HCT116 (cell line): ENCODE measurements around the gene SGMS1. TPM values are rescaled to one million over a fixed set of nuclear protein-coding genes. Genes with fewer than 3 reads are reported as not detected.

Experiments
- ATAC-seq: fragments of 200-7000 bp; cut with Tn5 transposase; 2 replicates; pipeline ENCODE4 v1.9.1; 2020; ENCODE audit warnings: mild to moderate bottlenecking, moderate library complexity
- BruUV-seq: library from RNA; stranded (reverse); fragments of 400-500 nt; replicated peaks from 2 replicates; lab custom pipeline; 2021; lab: Mats Ljungman, UMichigan
- CTCF ChIA-PET: fragments of 300-600 bp; sonication (Branson Sonifier 250); formaldehyde crosslinking; loops from one replicate; lab custom pipeline; 2021; ENCODE audit warnings: antibody characterized with exemption; lab: Charles Lee
- POLR2A ChIA-PET: fragments of 300-600, 350-600 bp; sonication (Branson Sonifier 250); formaldehyde crosslinking; loops from one replicate; lab custom pipeline; 2021; ENCODE audit warnings: antibody characterized with exemption; lab: Charles Lee
- RAD21 ChIA-PET, 2 experiments: fragments of 300-600 bp; sonication (Branson Sonifier 250); formaldehyde crosslinking; loops; one replicate each; lab custom pipeline; 2023; ENCODE audit warnings: low total read pairs in 2 of 2; ENCODE audit not compliant: uncharacterized antibody in 2 of 2, unreplicated experiment in 2 of 2, low non-redundant PET in 1 of 2; lab: Charles Lee
- DNase-seq: peaks from one replicate; pipeline ENCODE4 v3.0.0-alpha.2; 2010; ENCODE audit warnings: low read depth, low spot score
- H2AFZ ChIP-seq: fragments of 200-600 bp; shearing (Covaris generic), sonication (generic); 2 replicates; pipeline ENCODE4 v1.6.1; 2017; ENCODE audit warnings: low read depth, mixed run types, mixed read lengths, antibody characterized with exemption, low read length; ENCODE audit not compliant: poor library complexity, severe bottlenecking
- H3K27ac ChIP-seq: 2 replicates; pipeline ENCODE4 v1.5.1; 2012; ENCODE audit warnings: low read depth, low read length
- H3K27me3 ChIP-seq: fragments of 200-600 bp; sonication (generic); 2 replicates; pipeline ENCODE4 v1.6.1; 2016; ENCODE audit warnings: mixed run types, low read length, mixed read lengths; ENCODE audit not compliant: insufficient read depth
- H3K36me3 ChIP-seq, 2 experiments: fragments of 200-500 bp in 1 of 2; fragments of 200-600 bp in 1 of 2; sonication (Bioruptor generic) in 1 of 2; sonication (generic) in 1 of 2; 2 replicates each; pipeline versions ENCODE4 v1.5.1 to v1.6.1; 2014 to 2016; ENCODE audit warnings: low read length in 2 of 2, inconsistent platforms in 1 of 2, mixed read lengths in 1 of 2, mixed run types in 1 of 2; ENCODE audit not compliant: insufficient read depth in 2 of 2, control insufficient read depth in 1 of 2
- H3K4me1 ChIP-seq, 2 experiments: fragments of 200-600 bp in 1 of 2; sonication (generic) in 1 of 2; 2 replicates each; pipeline versions ENCODE4 v1.5.1 to v1.6.1; 2012 to 2017; ENCODE audit warnings: low read length in 2 of 2, inconsistent platforms in 1 of 2, mild to moderate bottlenecking in 1 of 2, mixed read lengths in 1 of 2, mixed run types in 1 of 2, moderate library complexity in 1 of 2; ENCODE audit not compliant: insufficient read depth in 2 of 2, control insufficient read depth in 1 of 2
- H3K4me2 ChIP-seq: fragments of 200-600 bp; sonication (generic); 2 replicates; pipeline ENCODE4 v1.6.1; 2017; ENCODE audit warnings: mixed run types, low read length, mixed read lengths
- H3K4me3 ChIP-seq, 2 experiments: fragments of 200-600 bp in 1 of 2; sonication (generic) in 1 of 2; replicated peaks in 1 of 2; 2 replicates each; pipeline ENCODE4 v1.5.1; 2011 to 2016; ENCODE audit warnings: low read length in 2 of 2, control low read depth in 1 of 2, low read depth in 1 of 2, mild to moderate bottlenecking in 1 of 2, mixed read lengths in 1 of 2, mixed run types in 1 of 2
- H3K79me2 ChIP-seq: fragments of 200-600 bp; sonication (generic); 2 replicates; pipeline ENCODE4 v1.6.1; 2017; ENCODE audit warnings: mild to moderate bottlenecking, mixed run types, low read length, moderate library complexity, mixed read lengths; ENCODE audit not compliant: insufficient read depth
- H3K9ac ChIP-seq: fragments of 200-600 bp; sonication (generic); 2 replicates; pipeline ENCODE4 v1.6.1; 2016; ENCODE audit warnings: low read length, mixed read lengths
- H3K9me2 ChIP-seq: fragments of 200-600 bp; sonication (generic), shearing (Covaris generic); 2 replicates; pipeline ENCODE4 v1.6.1; 2017; ENCODE audit warnings: mixed run types, mild to moderate bottlenecking, moderate library complexity; ENCODE audit not compliant: insufficient read depth
- H3K9me3 ChIP-seq, 2 experiments: fragments of 200-500 bp in 1 of 2; fragments of 200-600 bp in 1 of 2; sonication (Bioruptor generic) in 1 of 2; sonication (generic) in 1 of 2; 2 replicates each; pipeline ENCODE4 v1.6.1; 2014 to 2017; ENCODE audit warnings: low read length in 2 of 2, mixed read lengths in 2 of 2, inconsistent platforms in 1 of 2, low read depth in 1 of 2, mild to moderate bottlenecking in 1 of 2, mixed run types in 1 of 2, moderate library complexity in 1 of 2; ENCODE audit not compliant: control insufficient read depth in 1 of 2, insufficient read depth in 1 of 2
- H4K20me1 ChIP-seq: fragments of 200-600 bp; sonication (generic), shearing (Covaris generic); 2 replicates; pipeline ENCODE4 v1.6.1; 2017; ENCODE audit warnings: mixed run types, mild to moderate bottlenecking, moderate library complexity; ENCODE audit not compliant: insufficient read depth
- CBX3 ChIP-seq: IDR thresholded peaks from 2 replicates; pipeline ENCODE4 v1.6.1; 2012; ENCODE audit warnings: low read depth
- EGR1 ChIP-seq: IDR thresholded peaks from 2 replicates; pipeline ENCODE4 v1.6.1; 2012; ENCODE audit warnings: low read depth
- ELF1 ChIP-seq: IDR thresholded peaks from 2 replicates; pipeline ENCODE4 v1.6.1; 2012; ENCODE audit warnings: low read depth, borderline replicate concordance
- EZH2 ChIP-seq: fragments of 200-600 bp; sonication (generic); IDR thresholded peaks from 2 replicates; pipeline ENCODE4 v1.6.1; 2017; ENCODE audit warnings: antibody characterized with exemption, mixed run types
- EZH2phosphoT487 ChIP-seq: fragments of 200-600 bp; IDR thresholded peaks from 2 replicates; pipeline ENCODE4 v1.6.1; 2018; ENCODE audit warnings: antibody characterized with exemption, borderline replicate concordance
- FOSL1 ChIP-seq: IDR thresholded peaks from 2 replicates; pipeline ENCODE4 v1.6.1; 2012; ENCODE audit warnings: low read depth
- MAX ChIP-seq: IDR thresholded peaks from 2 replicates; pipeline ENCODE4 v1.6.1; 2012
- POLR2AphosphoS5 ChIP-seq: IDR thresholded peaks from 2 replicates; pipeline ENCODE4 v1.6.1; 2011; ENCODE audit warnings: mild to moderate bottlenecking, low read depth, low read length, moderate library complexity
- RAD21 ChIP-seq: IDR thresholded peaks from 2 replicates; pipeline ENCODE4 v1.6.1; 2012; ENCODE audit warnings: low read depth, mild to moderate bottlenecking
- SIN3A ChIP-seq: IDR thresholded peaks from 2 replicates; pipeline ENCODE4 v1.6.1; 2012; ENCODE audit warnings: low read depth
- SP1 ChIP-seq: IDR thresholded peaks from 2 replicates; pipeline ENCODE4 v1.6.1; 2012; ENCODE audit warnings: low read depth
- SRF ChIP-seq: IDR thresholded peaks from 2 replicates; pipeline ENCODE4 v1.6.1; 2012; ENCODE audit warnings: low read depth
- TCF7L2 ChIP-seq: IDR thresholded peaks from 2 replicates; pipeline ENCODE4 v1.7.0; 2011; ENCODE audit warnings: borderline replicate concordance, inconsistent platforms; ENCODE audit not compliant: insufficient read depth, insufficient read length; ENCODE audit errors: extremely low read depth
- YY1 ChIP-seq: IDR thresholded peaks from 2 replicates; pipeline ENCODE4 v1.6.1; 2011; ENCODE audit warnings: low read length, low read depth, moderate library complexity, mild to moderate bottlenecking; ENCODE audit not compliant: insufficient replicate concordance; ENCODE audit errors: extremely low read depth
- ZBTB33 ChIP-seq: IDR thresholded peaks from 2 replicates; pipeline ENCODE4 v1.6.1; 2011; ENCODE audit warnings: mild to moderate bottlenecking, low read length, moderate library complexity; ENCODE audit not compliant: insufficient replicate concordance; ENCODE audit errors: extremely low read depth
- ZFX ChIP-seq: fragments of 450-650 bp; IDR thresholded peaks from 2 replicates; pipeline ENCODE4 v1.6.1; 2017
- ZNF274 ChIP-seq: fragments of 200-500 bp; sonication (Bioruptor generic); IDR thresholded peaks from 2 replicates; pipeline ENCODE4 v1.6.1; 2014; ENCODE audit warnings: mild to moderate bottlenecking, low read depth, low read length, inconsistent platforms
- intact Hi-C: fragments of 100-400 bp; cut with micrococcal nuclease; formaldehyde crosslinking; loops from 2 replicates; pipeline ENCODE4 v1.10.0; 2022
- total RNA-seq: library from RNA; stranded (reverse); gene quantifications from one replicate; pipeline ENCODE4 v1.2.1, GENCODE V29; 2021; ENCODE audit not compliant: unreplicated experiment
- TF ChIP-seq, protein P1 (sequence below): IDR thresholded peaks from 2 replicates; pipeline ENCODE4 v1.6.1; 2012; ENCODE audit warnings: low read depth
- TF ChIP-seq, protein P2 (sequence below), 3 experiments: fragments of 200-600 bp in 1 of 3; sonication (generic) in 1 of 3; IDR thresholded peaks in 2 of 3; conservative IDR thresholded peaks in 1 of 3; 2 replicates each; pipeline ENCODE4 v1.5.1; 2012 to 2017; ENCODE audit warnings: low read depth in 2 of 3, low read length in 2 of 3, antibody characterized with exemption in 1 of 3, borderline replicate concordance in 1 of 3, control low read depth in 1 of 3, mild to moderate bottlenecking in 1 of 3, mixed read lengths in 1 of 3, mixed run types in 1 of 3, moderate library complexity in 1 of 3; ENCODE audit not compliant: insufficient read depth in 1 of 3

Gene SGMS1
- total RNA-seq, 1 experiment from 2014 or later, result 29.1 TPM

- H3K9ac ChIP-seq, result no peak overlapping the region
- ATAC-seq, result no peak
- H3K4me1 ChIP-seq, result no peaks in the 10 kb centered on the region
- no peak overlapping the region for H3K27ac ChIP-seq
- no TSS peak for BruUV-seq
- intact Hi-C loops, result no loop called here
- ChIA-PET CTCF (no interaction called here), POLR2A (no interaction called here), RAD21 (no interaction called here)
- H3K27me3 ChIP-seq, result no peaks in the 10 kb centered on the region
- no peaks in the 10 kb centered on the region for H3K36me3 ChIP-seq
- no peaks in the 10 kb centered on the region for H4K20me1 ChIP-seq
- no peaks in the 10 kb centered on the region for H3K9me3 ChIP-seq
- no peak overlapping the region for H2AFZ ChIP-seq
- H3K4me3 ChIP-seq, result no peak overlapping the region
- no peak for DNase-seq
- TF ChIP-seq SP1 (no peak), EZH2 (no peak), EGR1 (no peak), POLR2AphosphoS5 (no peak), SRF (no peak), ZNF274 (no peak), YY1 (no peak), MAX (no peak), RAD21 (no peak), TCF7L2 (no peak), SIN3A (no peak), ZFX (no peak), ZBTB33 (no peak), CBX3 (no peak), EZH2phosphoT487 (no peak), FOSL1 (no peak), ELF1 (no peak)
- TF ChIP-seq, protein P1, sequence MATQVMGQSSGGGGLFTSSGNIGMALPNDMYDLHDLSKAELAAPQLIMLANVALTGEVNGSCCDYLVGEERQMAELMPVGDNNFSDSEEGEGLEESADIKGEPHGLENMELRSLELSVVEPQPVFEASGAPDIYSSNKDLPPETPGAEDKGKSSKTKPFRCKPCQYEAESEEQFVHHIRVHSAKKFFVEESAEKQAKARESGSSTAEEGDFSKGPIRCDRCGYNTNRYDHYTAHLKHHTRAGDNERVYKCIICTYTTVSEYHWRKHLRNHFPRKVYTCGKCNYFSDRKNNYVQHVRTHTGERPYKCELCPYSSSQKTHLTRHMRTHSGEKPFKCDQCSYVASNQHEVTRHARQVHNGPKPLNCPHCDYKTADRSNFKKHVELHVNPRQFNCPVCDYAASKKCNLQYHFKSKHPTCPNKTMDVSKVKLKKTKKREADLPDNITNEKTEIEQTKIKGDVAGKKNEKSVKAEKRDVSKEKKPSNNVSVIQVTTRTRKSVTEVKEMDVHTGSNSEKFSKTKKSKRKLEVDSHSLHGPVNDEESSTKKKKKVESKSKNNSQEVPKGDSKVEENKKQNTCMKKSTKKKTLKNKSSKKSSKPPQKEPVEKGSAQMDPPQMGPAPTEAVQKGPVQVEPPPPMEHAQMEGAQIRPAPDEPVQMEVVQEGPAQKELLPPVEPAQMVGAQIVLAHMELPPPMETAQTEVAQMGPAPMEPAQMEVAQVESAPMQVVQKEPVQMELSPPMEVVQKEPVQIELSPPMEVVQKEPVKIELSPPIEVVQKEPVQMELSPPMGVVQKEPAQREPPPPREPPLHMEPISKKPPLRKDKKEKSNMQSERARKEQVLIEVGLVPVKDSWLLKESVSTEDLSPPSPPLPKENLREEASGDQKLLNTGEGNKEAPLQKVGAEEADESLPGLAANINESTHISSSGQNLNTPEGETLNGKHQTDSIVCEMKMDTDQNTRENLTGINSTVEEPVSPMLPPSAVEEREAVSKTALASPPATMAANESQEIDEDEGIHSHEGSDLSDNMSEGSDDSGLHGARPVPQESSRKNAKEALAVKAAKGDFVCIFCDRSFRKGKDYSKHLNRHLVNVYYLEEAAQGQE, result no peak
- TF ChIP-seq, protein P2, sequence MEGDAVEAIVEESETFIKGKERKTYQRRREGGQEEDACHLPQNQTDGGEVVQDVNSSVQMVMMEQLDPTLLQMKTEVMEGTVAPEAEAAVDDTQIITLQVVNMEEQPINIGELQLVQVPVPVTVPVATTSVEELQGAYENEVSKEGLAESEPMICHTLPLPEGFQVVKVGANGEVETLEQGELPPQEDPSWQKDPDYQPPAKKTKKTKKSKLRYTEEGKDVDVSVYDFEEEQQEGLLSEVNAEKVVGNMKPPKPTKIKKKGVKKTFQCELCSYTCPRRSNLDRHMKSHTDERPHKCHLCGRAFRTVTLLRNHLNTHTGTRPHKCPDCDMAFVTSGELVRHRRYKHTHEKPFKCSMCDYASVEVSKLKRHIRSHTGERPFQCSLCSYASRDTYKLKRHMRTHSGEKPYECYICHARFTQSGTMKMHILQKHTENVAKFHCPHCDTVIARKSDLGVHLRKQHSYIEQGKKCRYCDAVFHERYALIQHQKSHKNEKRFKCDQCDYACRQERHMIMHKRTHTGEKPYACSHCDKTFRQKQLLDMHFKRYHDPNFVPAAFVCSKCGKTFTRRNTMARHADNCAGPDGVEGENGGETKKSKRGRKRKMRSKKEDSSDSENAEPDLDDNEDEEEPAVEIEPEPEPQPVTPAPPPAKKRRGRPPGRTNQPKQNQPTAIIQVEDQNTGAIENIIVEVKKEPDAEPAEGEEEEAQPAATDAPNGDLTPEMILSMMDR (IDR thresholded peaks at IDR 0.05 in 2 of 3, conservative IDR thresholded peaks at IDR 0.05 in 1 of 3; ENCODE audit: borderline replicate concordance in 1 of 3, insufficient read depth in 1 of 3, low read depth in 2 of 3, low read length in 2 of 3), result no peak
- no peaks in the 10 kb centered on the region for H3K79me2 ChIP-seq
- H3K9me2 ChIP-seq, result no peaks in the 10 kb centered on the region
- no peak overlapping the region for H3K4me2 ChIP-seq
These were observed 17.9 kb upstream of the SGMS1 start for GRCh38 chr10:50641626-50642025.
